ENCODE measurements around the gene RAD50. TPM values are rescaled to one million over a fixed set of nuclear protein-coding genes. Genes with fewer than 3 reads are reported as not detected.

Gene RAD50
- total RNA-seq, 1 donor: 54.7 TPM

DNA sequence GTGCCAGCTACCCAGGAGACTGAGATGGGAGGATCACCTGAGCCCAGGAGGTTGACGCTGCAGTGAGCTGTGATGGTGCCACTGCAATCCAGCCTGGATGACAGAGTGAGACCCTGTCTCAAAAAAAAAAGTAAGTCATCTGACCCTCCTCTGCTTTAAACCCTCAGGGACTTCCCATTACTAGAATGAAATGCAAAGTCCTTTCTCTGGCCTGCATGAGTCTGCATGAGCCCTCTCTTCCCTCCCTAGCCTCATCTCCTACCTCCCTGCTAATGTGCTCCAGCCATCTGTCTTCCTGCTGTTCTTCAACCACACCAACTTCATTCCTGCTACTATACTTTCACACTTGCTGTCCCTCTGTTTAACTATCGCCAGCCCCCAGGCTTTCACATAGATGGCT is 28.8 kb upstream of the RAD50 start:
- TF ChIP-seq, protein P1, sequence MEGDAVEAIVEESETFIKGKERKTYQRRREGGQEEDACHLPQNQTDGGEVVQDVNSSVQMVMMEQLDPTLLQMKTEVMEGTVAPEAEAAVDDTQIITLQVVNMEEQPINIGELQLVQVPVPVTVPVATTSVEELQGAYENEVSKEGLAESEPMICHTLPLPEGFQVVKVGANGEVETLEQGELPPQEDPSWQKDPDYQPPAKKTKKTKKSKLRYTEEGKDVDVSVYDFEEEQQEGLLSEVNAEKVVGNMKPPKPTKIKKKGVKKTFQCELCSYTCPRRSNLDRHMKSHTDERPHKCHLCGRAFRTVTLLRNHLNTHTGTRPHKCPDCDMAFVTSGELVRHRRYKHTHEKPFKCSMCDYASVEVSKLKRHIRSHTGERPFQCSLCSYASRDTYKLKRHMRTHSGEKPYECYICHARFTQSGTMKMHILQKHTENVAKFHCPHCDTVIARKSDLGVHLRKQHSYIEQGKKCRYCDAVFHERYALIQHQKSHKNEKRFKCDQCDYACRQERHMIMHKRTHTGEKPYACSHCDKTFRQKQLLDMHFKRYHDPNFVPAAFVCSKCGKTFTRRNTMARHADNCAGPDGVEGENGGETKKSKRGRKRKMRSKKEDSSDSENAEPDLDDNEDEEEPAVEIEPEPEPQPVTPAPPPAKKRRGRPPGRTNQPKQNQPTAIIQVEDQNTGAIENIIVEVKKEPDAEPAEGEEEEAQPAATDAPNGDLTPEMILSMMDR (IDR thresholded peaks at IDR 0.05; ENCODE audit: insufficient read depth, low read length): no peak
- no peak overlapping the region for H3K4me3 ChIP-seq (ENCODE audit: low read depth, low read length)
- DNase-seq (ENCODE audit: low read depth): no peak

GRCh38 chr5:132528866-132529634 is 27.7 kb upstream of the RAD50 start:
- TF ChIP-seq, protein P1 (IDR thresholded peaks at IDR 0.05; ENCODE audit: insufficient read depth, low read length): no peak
- no peak overlapping the region for H3K4me3 ChIP-seq (ENCODE audit: low read depth, low read length)
- no peak for DNase-seq (ENCODE audit: low read depth)

GRCh38 chr5:132530946-132531345 is 25.8 kb upstream of the RAD50 start:
- H3K4me3 ChIP-seq (ENCODE audit: low read depth, low read length): no peak overlapping the region
- no peak for DNase-seq (ENCODE audit: low read depth)
- TF ChIP-seq, protein P1 (IDR thresholded peaks at IDR 0.05; ENCODE audit: insufficient read depth, low read length): no peak

DNA sequence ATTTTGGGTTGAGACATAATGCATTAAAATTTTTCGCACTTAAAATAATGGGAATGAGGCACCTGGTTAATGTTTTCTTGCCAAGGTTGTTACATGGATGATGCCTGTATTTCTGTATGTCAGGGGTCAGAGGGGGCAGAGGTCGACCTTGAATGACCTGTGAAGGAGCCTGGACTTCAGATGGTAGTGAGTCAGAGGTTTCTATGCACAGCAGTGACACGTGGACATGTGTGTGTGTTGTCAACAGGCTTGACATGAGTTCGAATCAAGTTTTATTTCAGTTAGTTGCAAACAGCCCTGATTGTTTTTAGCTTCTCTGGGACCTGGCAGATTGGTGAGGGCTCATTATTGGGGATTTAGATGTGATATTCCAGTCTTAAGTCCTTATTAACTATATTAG is 17.1 kb upstream of the RAD50 start:
- DNase-seq (ENCODE audit: low read depth): no peak
- H3K4me3 ChIP-seq (ENCODE audit: low read depth, low read length): no peak overlapping the region
- TF ChIP-seq, protein P1 (IDR thresholded peaks at IDR 0.05; ENCODE audit: insufficient read depth, low read length): no peak

GRCh38 chr5:132540149-132540548 is 16.6 kb upstream of the RAD50 start:
- no peak overlapping the region for H3K4me3 ChIP-seq (ENCODE audit: low read depth, low read length)
- DNase-seq (ENCODE audit: low read depth): no peak
- TF ChIP-seq, protein P1 (IDR thresholded peaks at IDR 0.05; ENCODE audit: insufficient read depth, low read length): no peak

- H3K4me3 ChIP-seq (ENCODE audit: low read depth, low read length): no peak overlapping the region
- no peak for DNase-seq (ENCODE audit: low read depth)
- TF ChIP-seq, protein P1 (IDR thresholded peaks at IDR 0.05; ENCODE audit: insufficient read depth, low read length): no peak
Measured at GRCh38 chr5:132540764-132541163, 16.0 kb upstream of the RAD50 start.

Measured in fibroblast of the aortic adventitia (primary cell).